22Rv1 (cell line): ENCODE data around the gene B4GALT6.

ENCODE experiments used
- CTCF ChIP-seq: fragments of 450-650 bp; IDR thresholded peaks from 2 replicates; pipeline ENCODE4 v1.5.1; 2017; ENCODE audit warnings: mild to moderate bottlenecking
- ZFX ChIP-seq: fragments of 450-650 bp; IDR thresholded peaks from 2 replicates; pipeline ENCODE4 v1.6.1; 2017; ENCODE audit warnings: antibody characterized with exemption, borderline replicate concordance

GRCh38 chr18:31624892-31625640, 59.3 kb downstream of the B4GALT6 start:
- TF ChIP-seq CTCF (no peak), ZFX (no peak)
